ENCODE measurements around the gene JARID2.

DNA sequence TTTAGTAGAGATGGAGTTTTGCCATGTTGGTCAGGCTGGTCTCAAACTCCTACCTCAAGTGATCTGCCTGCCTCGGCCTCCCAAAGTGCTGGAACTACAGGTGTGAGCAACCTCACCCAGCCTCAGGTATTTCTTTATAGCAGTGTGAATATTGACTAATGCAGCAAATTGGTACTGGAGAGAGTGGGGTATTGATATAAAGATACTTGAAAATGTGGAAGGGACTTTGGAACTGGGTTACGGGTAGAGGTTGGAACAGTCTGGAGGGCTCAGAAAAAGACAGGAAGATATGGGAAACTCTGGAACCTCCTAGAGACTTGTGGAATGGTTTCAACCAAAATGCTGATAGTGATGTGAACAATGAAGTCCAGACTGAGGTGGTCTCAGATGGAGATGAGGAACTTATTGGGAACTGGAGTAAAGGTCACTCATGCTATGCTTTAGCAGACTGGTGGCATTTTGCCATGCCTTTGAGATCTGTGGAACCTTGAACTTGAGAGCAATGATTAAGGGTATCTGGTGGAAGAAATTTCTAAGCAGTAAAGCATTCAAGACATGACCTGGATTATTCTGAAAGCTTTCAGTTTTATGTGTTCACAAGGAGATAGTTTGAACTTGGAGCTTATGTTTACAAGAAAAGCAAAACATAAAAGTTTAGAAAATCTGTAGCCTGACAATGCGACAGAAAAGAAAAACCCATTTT is 289.8 kb downstream of the JARID2 start:
- TF ChIP-seq GABPA (IDR thresholded peaks at IDR 0.05; ENCODE audit: low read depth) = no peak
- no peak for TF ChIP-seq FOXM1 (IDR thresholded peaks at IDR 0.05; ENCODE audit: low read depth, low read length)
- TF ChIP-seq CBX3 (IDR thresholded peaks at IDR 0.05; ENCODE audit: borderline replicate concordance, low read depth) = no peak
- TF ChIP-seq NFYB (IDR thresholded peaks at IDR 0.05; ENCODE audit: insufficient read depth, low read depth, low read length) = no peak
- TF ChIP-seq ZNF24 (IDR thresholded peaks at IDR 0.05) = no peak
- TF ChIP-seq NBN (IDR thresholded peaks at IDR 0.05) = no peak
- TF ChIP-seq, protein P1, sequence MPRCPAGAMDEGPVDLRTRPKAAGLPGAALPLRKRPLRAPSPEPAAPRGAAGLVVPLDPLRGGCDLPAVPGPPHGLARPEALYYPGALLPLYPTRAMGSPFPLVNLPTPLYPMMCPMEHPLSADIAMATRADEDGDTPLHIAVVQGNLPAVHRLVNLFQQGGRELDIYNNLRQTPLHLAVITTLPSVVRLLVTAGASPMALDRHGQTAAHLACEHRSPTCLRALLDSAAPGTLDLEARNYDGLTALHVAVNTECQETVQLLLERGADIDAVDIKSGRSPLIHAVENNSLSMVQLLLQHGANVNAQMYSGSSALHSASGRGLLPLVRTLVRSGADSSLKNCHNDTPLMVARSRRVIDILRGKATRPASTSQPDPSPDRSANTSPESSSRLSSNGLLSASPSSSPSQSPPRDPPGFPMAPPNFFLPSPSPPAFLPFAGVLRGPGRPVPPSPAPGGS (IDR thresholded peaks at IDR 0.05; ENCODE audit: borderline replicate concordance, insufficient read depth, low read depth, low read length, poor library complexity, severe bottlenecking) = no peak
- no peak for TF ChIP-seq ATF2 (IDR thresholded peaks at IDR 0.05; ENCODE audit: low read length)
- TF ChIP-seq CTCF (IDR thresholded peaks at IDR 0.05 in 2 of 3, conservative IDR thresholded peaks at IDR 0.05 in 1 of 3; ENCODE audit: control insufficient read depth in 2 of 3, extremely low read depth in 1 of 3, insufficient read depth in 1 of 3, low read depth in 3 of 3, low read length in 3 of 3) = no peak
- TF ChIP-seq, protein P2, sequence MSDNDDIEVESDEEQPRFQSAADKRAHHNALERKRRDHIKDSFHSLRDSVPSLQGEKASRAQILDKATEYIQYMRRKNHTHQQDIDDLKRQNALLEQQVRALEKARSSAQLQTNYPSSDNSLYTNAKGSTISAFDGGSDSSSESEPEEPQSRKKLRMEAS (IDR thresholded peaks at IDR 0.05; ENCODE audit: low read depth, low read length) = no peak
- no peak for TF ChIP-seq CREB1 (IDR thresholded peaks at IDR 0.05; ENCODE audit: low read depth)
- TF ChIP-seq EP300 (IDR thresholded peaks at IDR 0.05; ENCODE audit: borderline replicate concordance in 1 of 2, control insufficient read depth in 1 of 2, low read depth in 2 of 2, low read length in 2 of 2) = no peak
- no peak for TF ChIP-seq SMAD1 (IDR thresholded peaks at IDR 0.05; ENCODE audit: low read depth, partially characterized antibody)
